ENCODE data around the gene KRTAP12-2. TPM values are rescaled to one million over a fixed set of nuclear protein-coding genes. Genes with fewer than 3 reads are reported as not detected.
"Not testable (repeated sequence)": the region's sequence is repeated elsewhere in the genome, so short reads cannot be mapped to it uniquely, and the experiment has no call there.

Gene KRTAP12-2
- total RNA-seq, 1 experiment from 2014 or later = not detected

- DNase-seq (ENCODE audit: low spot score) = no peak
- in situ Hi-C loops (cut with HindIII; ENCODE audit: low sequenced_read_pairs) = no loop called here
Measured at GRCh38 chr21:44656868-44657267, 9.9 kb downstream of the KRTAP12-2 start.

- in situ Hi-C loops (cut with HindIII; ENCODE audit: low sequenced_read_pairs) = no loop called here
- DNase-seq (ENCODE audit: low spot score) = no peak
Measured at GRCh38 chr21:44654576-44655175, 12.1 kb downstream of the KRTAP12-2 start, which contains the start of gene KRTAP12-4. KRTAP12-4 (minus strand) TSS chr21:44654659; CDS start chr21:44654614, 45 bp downstream.

GRCh38 chr21:44653656-44654575 is 12.8 kb downstream of the KRTAP12-2 start:
- in situ Hi-C loops (cut with HindIII; ENCODE audit: low sequenced_read_pairs) = no loop called here
- no peak for DNase-seq (ENCODE audit: low spot score)

GRCh38 chr21:44653123-44653522 is 13.6 kb downstream of the KRTAP12-2 start:
- in situ Hi-C loops (cut with HindIII; ENCODE audit: low sequenced_read_pairs) = no loop called here
- no peak for DNase-seq (ENCODE audit: low spot score)

- no peak for DNase-seq (ENCODE audit: low spot score)
- in situ Hi-C loops (cut with HindIII; ENCODE audit: low sequenced_read_pairs) = no loop called here
Measured at GRCh38 chr21:44650973-44651675, 15.6 kb downstream of the KRTAP12-2 start.

- DNase-seq (ENCODE audit: low spot score) = no peak
- in situ Hi-C loops (cut with HindIII; ENCODE audit: low sequenced_read_pairs) = no loop called here
Measured at GRCh38 chr21:44650265-44650972, 16.3 kb downstream of the KRTAP12-2 start.

GRCh38 chr21:44649521-44650100 is 17.1 kb downstream of the KRTAP12-2 start:
- no peak for DNase-seq (ENCODE audit: low spot score)
- in situ Hi-C loops (cut with HindIII; ENCODE audit: low sequenced_read_pairs) = no loop called here

- no peak for DNase-seq (ENCODE audit: low spot score)
Measured at GRCh38 chr21:44648557-44649311, 18.0 kb downstream of the KRTAP12-2 start.

GRCh38 chr21:44647222-44647552 is 19.5 kb downstream of the KRTAP12-2 start:
- no peak for DNase-seq (ENCODE audit: low spot score)
- in situ Hi-C loops (cut with HindIII; ENCODE audit: low sequenced_read_pairs) = no loop called here

More at GRCh38 chr21:44648557-44649311, 18.0 kb downstream of the KRTAP12-2 start:
- in situ Hi-C loops (cut with HindIII; ENCODE audit: low sequenced_read_pairs) = no loop called here

GRCh38 chr21:44646366-44647221 is 20.1 kb downstream of the KRTAP12-2 start, which contains the start of gene KRTAP10-11:
KRTAP10-11 (plus strand) TSS chr21:44646414; CDS start chr21:44646459, 45 bp downstream.
- in situ Hi-C loops (cut with HindIII; ENCODE audit: low sequenced_read_pairs) = not testable (repeated sequence)
- DNase-seq (ENCODE audit: low spot score) = peak; percentile 29

- no peak for DNase-seq (ENCODE audit: low spot score)
- in situ Hi-C loops (cut with HindIII; ENCODE audit: low sequenced_read_pairs) = no loop called here
Measured at GRCh38 chr21:44644878-44645277, 21.8 kb downstream of the KRTAP12-2 start.

- in situ Hi-C loops (cut with HindIII; ENCODE audit: low sequenced_read_pairs) = no loop called here
Measured at GRCh38 chr21:44643741-44644310, 22.9 kb downstream of the KRTAP12-2 start.

GRCh38 chr21:44640761-44641160 is 26.0 kb downstream of the KRTAP12-2 start:
- in situ Hi-C loops (cut with HindIII; ENCODE audit: low sequenced_read_pairs) = no loop called here
- no peak for DNase-seq (ENCODE audit: low spot score)

More at GRCh38 chr21:44643741-44644310, 22.9 kb downstream of the KRTAP12-2 start:
- no peak for DNase-seq (ENCODE audit: low spot score)

- in situ Hi-C loops (cut with HindIII; ENCODE audit: low sequenced_read_pairs) = no loop called here
- no peak for DNase-seq (ENCODE audit: low spot score)
Measured at GRCh38 chr21:44639331-44639655, 27.4 kb downstream of the KRTAP12-2 start.

GRCh38 chr21:44638506-44639330 is 28.0 kb downstream of the KRTAP12-2 start:
- DNase-seq (ENCODE audit: low spot score); in situ Hi-C loops (cut with HindIII; ENCODE audit: low sequenced_read_pairs): not testable (repeated sequence)

- in situ Hi-C loops (cut with HindIII; ENCODE audit: low sequenced_read_pairs); DNase-seq (ENCODE audit: low spot score): not testable (repeated sequence)
Measured at GRCh38 chr21:44637851-44638348, 28.8 kb downstream of the KRTAP12-2 start.
